Measurements from ENCODE around the gene TNFRSF1B. TPM values are rescaled to one million over a fixed set of nuclear protein-coding genes. Genes with fewer than 3 reads are reported as not detected.

TNFRSF1B gene
- total and polyA plus RNA-seq, 2 of the 8 experiments (the other 6 are each of a cell fraction or from before 2014, with no cell fraction given): 1.7 to 2.9 TPM

Small RNA genes within 50 kb of the gene (microRNA-seq; reads per million reads assigned to microRNA genes)
- gene MIR4632 (ENCODE audit: borderline microRNAs expressed in 2 of 2, borderline number of aligned reads in 2 of 2, borderline replicate concordance in 1 of 2) (0 reads per million in 2 experiments), gene MIR7846 (ENCODE audit: borderline microRNAs expressed in 2 of 2, borderline number of aligned reads in 2 of 2, borderline replicate concordance in 1 of 2) (0 reads per million in 2 experiments)

Small RNA genes within 50 kb of the gene (small RNA-seq; reads per million reads assigned to genes)
- gene MIR4632 (ENCODE audit: insufficient read depth): not detected
- gene RF00156 (ENCODE audit: insufficient read depth): not detected

Other genes starting within 250 kb of the TNFRSF1B start
- 37.9 and 38.8 TPM in 2 replicates for gene KIAA2013, start 240.6 kb upstream of the TNFRSF1B start, total RNA-seq (2021; fragmentation: NEBNext Ultra II Directional; extraction: Animal tissue kit (Norgen Biotek cat#: 25700))
- gene KIAA2013, start 240.6 kb upstream of the TNFRSF1B start, polyA plus RNA-seq (2011; rRNA removed): 114 and 120 TPM in 2 replicates
- gene PLOD1, start 232.3 kb upstream of the TNFRSF1B start, total RNA-seq (2021; fragmentation: NEBNext Ultra II Directional; extraction: Animal tissue kit (Norgen Biotek cat#: 25700)): 44.9 and 53.4 TPM in 2 replicates
- 51.8 and 68.5 TPM in 2 replicates for gene PLOD1, start 232.3 kb upstream of the TNFRSF1B start, polyA plus RNA-seq (2011; rRNA removed)
- gene MFN2, start 186.5 kb upstream of the TNFRSF1B start, total RNA-seq (2021; fragmentation: NEBNext Ultra II Directional; extraction: Animal tissue kit (Norgen Biotek cat#: 25700)): 58.2 and 62.5 TPM in 2 replicates
- 34.0 and 42.0 TPM in 2 replicates for gene MFN2, start 186.5 kb upstream of the TNFRSF1B start, polyA plus RNA-seq (2011; rRNA removed)
- gene MIIP, start 147.5 kb upstream of the TNFRSF1B start, total RNA-seq (2021; fragmentation: NEBNext Ultra II Directional; extraction: Animal tissue kit (Norgen Biotek cat#: 25700)): 65.5 and 66.1 TPM in 2 replicates
- 106 and 149 TPM in 2 replicates for gene MIIP, start 147.5 kb upstream of the TNFRSF1B start, polyA plus RNA-seq (2011; rRNA removed)
- 32.7 and 35.1 TPM in 2 replicates for gene TNFRSF8, start 103.7 kb upstream of the TNFRSF1B start, total RNA-seq (2021; fragmentation: NEBNext Ultra II Directional; extraction: Animal tissue kit (Norgen Biotek cat#: 25700))
- 23.2 and 26.7 TPM in 2 replicates for gene TNFRSF8, start 103.7 kb upstream of the TNFRSF1B start, polyA plus RNA-seq (2011; rRNA removed)
- gene VPS13D, start 63.0 kb downstream of the TNFRSF1B start, total RNA-seq (2021; fragmentation: NEBNext Ultra II Directional; extraction: Animal tissue kit (Norgen Biotek cat#: 25700)): 31.2 and 32.7 TPM in 2 replicates
- 9.7 and 10.9 TPM in 2 replicates for gene VPS13D, start 63.0 kb downstream of the TNFRSF1B start, polyA plus RNA-seq (2011; rRNA removed)

Data from H1 (cell line).